H9 (cell line): ENCODE data around the gene NUDT8. TPM values are rescaled to one million over a fixed set of nuclear protein-coding genes. Genes with fewer than 3 reads are reported as not detected.

Source experiments
- DNase-seq: peaks from one replicate; pipeline ENCODE4 v3.0.0-alpha.2; 2017
- H2AFZ ChIP-seq: one replicate; pipeline ENCODE4 v1.6.1; 2013; ENCODE audit warnings: mild to moderate bottlenecking, low read length, control low read depth, moderate library complexity
- H2AK5ac ChIP-seq: 2 replicates; pipeline ENCODE4 v1.6.1; 2013; ENCODE audit warnings: low read length, control low read depth, mixed read lengths; ENCODE audit not compliant: insufficient read length
- H2BK120ac ChIP-seq: one replicate; pipeline ENCODE4 v1.6.1; 2013; ENCODE audit warnings: low read depth, mild to moderate bottlenecking, low read length, control low read depth, inconsistent platforms; ENCODE audit not compliant: poor library complexity, severe bottlenecking
- H2BK12ac ChIP-seq: 2 replicates; pipeline ENCODE4 v1.6.1; 2013; ENCODE audit warnings: low read length, control low read depth, mixed read lengths, low read depth; ENCODE audit not compliant: insufficient read length
- H2BK15ac ChIP-seq: 2 replicates; pipeline ENCODE4 v1.6.1; 2013; ENCODE audit warnings: low read depth, low read length, control low read depth
- H2BK20ac ChIP-seq: one replicate; pipeline ENCODE4 v1.6.1; 2013; ENCODE audit warnings: low read depth, mild to moderate bottlenecking, low read length, control low read depth, inconsistent platforms; ENCODE audit not compliant: poor library complexity, severe bottlenecking
- H2BK5ac ChIP-seq: 2 replicates; pipeline ENCODE4 v1.6.1; 2013; ENCODE audit warnings: low read length, control low read depth, mixed read lengths; ENCODE audit not compliant: insufficient read length
- H3K14ac ChIP-seq: 2 replicates; pipeline ENCODE4 v1.6.1; 2013; ENCODE audit warnings: low read length, control low read depth; ENCODE audit not compliant: insufficient read depth
- H3K18ac ChIP-seq: 2 replicates; pipeline ENCODE4 v1.6.1; 2013; ENCODE audit warnings: low read depth, mild to moderate bottlenecking, mixed read lengths, low read length, control low read depth; ENCODE audit not compliant: insufficient read length
- H3K23ac ChIP-seq: 2 replicates; pipeline ENCODE4 v1.6.1; 2013; ENCODE audit warnings: low read length, control low read depth, mixed read lengths, low read depth; ENCODE audit not compliant: insufficient read length
- H3K23me2 ChIP-seq: 2 replicates; pipeline ENCODE4 v1.6.1; 2013; ENCODE audit warnings: low read depth, mild to moderate bottlenecking, mixed read lengths, low read length, control low read depth; ENCODE audit not compliant: insufficient read length, poor library complexity, severe bottlenecking
- H3K27ac ChIP-seq: 2 replicates; pipeline ENCODE4 v1.5.1; 2013; ENCODE audit warnings: low read length, control low read depth, mixed read lengths, low read depth; ENCODE audit not compliant: insufficient read length
- H3K27me3 ChIP-seq: 2 replicates; pipeline ENCODE4 v1.6.1; 2013; ENCODE audit warnings: low read length, control low read depth, inconsistent platforms; ENCODE audit not compliant: insufficient read depth
- H3K4ac ChIP-seq: 2 replicates; pipeline ENCODE4 v1.6.1; 2013; ENCODE audit warnings: low read depth, mild to moderate bottlenecking, control low read depth, inconsistent platforms, low read length, moderate library complexity
- H3K4me1 ChIP-seq: 2 replicates; pipeline ENCODE4 v1.6.1; 2013; ENCODE audit warnings: low read length, control low read depth, inconsistent platforms; ENCODE audit not compliant: insufficient read depth
- H3K4me2 ChIP-seq: 2 replicates; pipeline ENCODE4 v1.6.1; 2013; ENCODE audit warnings: low read length, control low read depth, mixed read lengths; ENCODE audit not compliant: insufficient read length, insufficient read depth
- H3K56ac ChIP-seq: 2 replicates; pipeline ENCODE4 v1.6.1; 2013; ENCODE audit warnings: low read depth, mild to moderate bottlenecking, mixed read lengths, low read length, control low read depth; ENCODE audit not compliant: insufficient read length
- H3K79me1 ChIP-seq: 2 replicates; pipeline ENCODE4 v1.6.1; 2013; ENCODE audit warnings: low read depth, mild to moderate bottlenecking, moderate library complexity, low read length, control low read depth, inconsistent platforms; ENCODE audit not compliant: insufficient read depth, poor library complexity, severe bottlenecking
- H3K79me2 ChIP-seq: 2 replicates; pipeline ENCODE4 v1.6.1; 2013; ENCODE audit warnings: low read length, control low read depth, inconsistent platforms; ENCODE audit not compliant: insufficient read depth
- H3K9ac ChIP-seq: 2 replicates; pipeline ENCODE4 v1.6.1; 2013; ENCODE audit warnings: low read length, control low read depth, mixed read lengths; ENCODE audit not compliant: insufficient read length; ENCODE audit errors: extremely low read depth
- H3K9me3 ChIP-seq: one replicate; pipeline ENCODE4 v1.6.1; 2013; ENCODE audit warnings: low read depth, low read length, inconsistent platforms; ENCODE audit not compliant: control insufficient read depth
- H3T11ph ChIP-seq: one replicate; pipeline ENCODE4 v1.6.1; 2013; ENCODE audit warnings: mild to moderate bottlenecking, low read length, control low read depth, inconsistent platforms
- H4K20me1 ChIP-seq: one replicate; pipeline ENCODE4 v1.6.1; 2013; ENCODE audit not compliant: control insufficient read depth, insufficient read length, insufficient read depth
- H4K5ac ChIP-seq: 2 replicates; pipeline ENCODE4 v1.6.1; 2013; ENCODE audit warnings: low read depth, mild to moderate bottlenecking, mixed read lengths, low read length, control low read depth; ENCODE audit not compliant: insufficient read length
- H4K8ac ChIP-seq: replicated peaks from 2 replicates; pipeline ENCODE4 v1.6.1; 2013; ENCODE audit warnings: low read length, control low read depth, mixed read lengths, low read depth; ENCODE audit not compliant: insufficient read length
- H4K91ac ChIP-seq: 2 replicates; pipeline ENCODE4 v1.6.1; 2013; ENCODE audit warnings: low read depth, mild to moderate bottlenecking, moderate library complexity, mixed read lengths, low read length, control low read depth; ENCODE audit not compliant: insufficient read length
- H3K27ac Mint-ChIP-seq, 3 experiments: 2 replicates in 2 of 3; 3 replicates in 1 of 3; pipeline ENCODE4 v1.8.0; 2020 to 2021; ENCODE audit warnings: mixed read lengths in 3 of 3, mild to moderate bottlenecking in 1 of 3, moderate library complexity in 1 of 3
- H3K27me3 Mint-ChIP-seq: 2 replicates; pipeline ENCODE4 v1.8.0; 2021; ENCODE audit warnings: low read depth, mild to moderate bottlenecking, moderate library complexity, mixed read lengths
- H3K36me3 Mint-ChIP-seq, 3 experiments: 2 replicates in 2 of 3; 3 replicates in 1 of 3; pipeline ENCODE4 v1.8.0; 2020 to 2021; ENCODE audit warnings: low read depth in 3 of 3, mixed read lengths in 3 of 3; ENCODE audit not compliant: insufficient read depth in 1 of 3
- H3K4me1 Mint-ChIP-seq, 2 experiments: 2 replicates each; pipeline ENCODE4 v1.8.0; 2020; ENCODE audit warnings: mixed read lengths in 2 of 2
- H3K4me3 Mint-ChIP-seq, 2 experiments: 2 replicates in 1 of 2; 3 replicates in 1 of 2; pipeline ENCODE4 v1.8.0; 2020 to 2021; ENCODE audit warnings: mild to moderate bottlenecking in 2 of 2, mixed read lengths in 2 of 2, moderate library complexity in 1 of 2
- H3K9me3 Mint-ChIP-seq, 2 experiments: 2 replicates in 1 of 2; 3 replicates in 1 of 2; pipeline ENCODE4 v1.8.0; 2020; ENCODE audit warnings: mild to moderate bottlenecking in 2 of 2, mixed read lengths in 2 of 2, moderate library complexity in 1 of 2
- CTCF ChIP-seq: fragments of 200-600 bp; sonication (generic); conservative IDR thresholded peaks from 3 replicates; pipeline ENCODE4 v1.8.0; 2021; ENCODE audit warnings: antibody characterized with exemption, mild to moderate bottlenecking
- WGBS: extraction: QIAGEN DNeasy Blood & Tissue Kit; methylation state at CpG from one replicate; pipeline ENCODE4 v1.1.7; 2013; ENCODE audit warnings: missing lambda C conversion rate, low lambda C conversion rate, mixed read lengths; ENCODE audit not compliant: insufficient read length; ENCODE audit errors: extremely low coverage; 5-methylcytosine and 5-hydroxymethylcytosine counted together
- total RNA-seq: library from RNA; stranded (reverse); gene quantifications from 2 replicates; pipeline ENCODE4 v1.2.1, GENCODE V29; 2021

Gene NUDT8
- total RNA-seq, 1 experiment from 2014 or later = 6.5 TPM

- Histone ChIP-seq H3K27ac (no peak overlapping the region), H3K79me2 (no peaks in the 10 kb centered on the region), H2AFZ (no peak overlapping the region), H4K91ac (no peak overlapping the region), H3K14ac (no peak overlapping the region), H3K4me2 (no peak overlapping the region), H3T11ph (no peak overlapping the region), H3K23ac (no peak overlapping the region), H2BK5ac (no peak overlapping the region), H3K23me2 (no peaks in the 10 kb centered on the region), H3K4ac (no peak overlapping the region), H3K56ac (no peak overlapping the region), H2BK20ac (no peak overlapping the region), H4K5ac (no peak overlapping the region), H4K20me1 (peaks cover 3% of the 10 kb centered on the region), H3K79me1 (no peaks in the 10 kb centered on the region), H2BK15ac (no peak overlapping the region), H3K9ac (no peak overlapping the region), H2AK5ac (no peak overlapping the region), H2BK120ac (no peak overlapping the region), H2BK12ac (no peak overlapping the region), H3K27me3 (no peaks in the 10 kb centered on the region), H4K8ac (no peak overlapping the region), H3K18ac (no peak overlapping the region), H3K9me3 (no peaks in the 10 kb centered on the region), H3K4me1 (no peaks in the 10 kb centered on the region)
- TF ChIP-seq CTCF = no peak
- Mint-ChIP-seq H3K27me3 (peaks cover 1% of the 10 kb centered on the region), H3K27ac (no peak overlapping the region), H3K4me1 (peaks cover 14 to 16% of the 10 kb centered on the region in 2 experiments), H3K36me3 (peaks cover 3 to 20% (median 6%) of the 10 kb centered on the region in 3 experiments; a peak in 5 of 7 replicates), H3K9me3 (peaks cover 13 to 17% of the 10 kb centered on the region in 2 experiments), H3K4me3 (no peak overlapping the region)
- no CpG with 5 or more reads among the region's 3 CpGs for WGBS
- no peak for DNase-seq
Observed at GRCh38 chr11:67593565-67593905, 36.2 kb downstream of the NUDT8 start.
